Stimulated activated CD4-positive, alpha-beta T cell treated with anti-CD3 and anti-CD28 coated beads, TNF-alpha, amount 100 ng/mL, for 24 hours (primary cell): Measurements from ENCODE around the gene CHD8.
"Not testable (repeated sequence)": the region's sequence is repeated elsewhere in the genome, so short reads cannot be mapped to it uniquely, and the experiment has no call there.

Experiments
- DNase-seq, 3 experiments: peaks; one replicate each; pipeline ENCODE4 v3.0.0-alpha.2; 2020; ENCODE audit warnings: low read depth in 3 of 3

CHD8 gene

DNA sequence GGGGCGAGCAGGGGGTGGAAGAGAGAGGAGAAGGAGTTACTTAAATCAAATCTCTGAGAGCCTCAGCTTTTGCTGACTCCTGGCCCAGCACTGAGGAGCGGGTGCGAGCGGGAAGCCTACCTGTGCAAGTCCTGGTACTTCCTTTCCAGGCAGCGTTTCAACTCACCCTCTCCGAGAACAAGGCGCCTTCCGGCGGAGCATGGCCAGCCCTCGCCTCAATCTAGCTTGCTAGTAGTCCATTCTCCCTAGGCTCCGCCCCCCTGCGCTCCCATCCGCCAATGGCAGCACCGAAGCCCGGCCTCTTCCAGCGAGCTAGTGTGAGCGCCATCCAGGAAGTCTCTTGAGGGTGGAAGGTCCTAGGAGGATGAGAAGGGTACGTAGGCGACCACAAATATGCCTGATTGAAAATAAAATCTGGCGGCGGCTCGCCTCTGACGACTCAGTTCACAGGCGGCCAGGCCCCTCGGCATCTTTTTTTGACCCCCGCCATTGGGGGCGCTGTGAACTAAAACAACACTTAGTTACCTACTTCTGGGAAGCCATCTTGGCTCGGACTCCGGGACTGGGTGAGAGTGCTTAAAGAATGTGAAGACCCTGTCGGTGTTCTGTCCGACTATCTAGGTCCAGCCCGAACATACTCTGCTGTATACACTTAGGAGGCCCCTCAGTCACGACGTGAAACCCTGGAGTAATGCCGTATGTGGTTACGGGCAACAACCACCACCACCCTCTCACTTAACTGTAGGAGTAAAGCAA is at the start of gene CHD8:
Gene CHD8, minus strand, starts transcription at position 212 of the 756 bp plus-strand sequence. CDS start 24,480 bp downstream, outside the sequence.
- peak; percentile 98 to 100 (median 98) for DNase-seq

- DNase-seq, result no peak
Measured at GRCh38 chr14:21505012-21505553, 49.2 kb upstream of the CHD8 start.

DNA sequence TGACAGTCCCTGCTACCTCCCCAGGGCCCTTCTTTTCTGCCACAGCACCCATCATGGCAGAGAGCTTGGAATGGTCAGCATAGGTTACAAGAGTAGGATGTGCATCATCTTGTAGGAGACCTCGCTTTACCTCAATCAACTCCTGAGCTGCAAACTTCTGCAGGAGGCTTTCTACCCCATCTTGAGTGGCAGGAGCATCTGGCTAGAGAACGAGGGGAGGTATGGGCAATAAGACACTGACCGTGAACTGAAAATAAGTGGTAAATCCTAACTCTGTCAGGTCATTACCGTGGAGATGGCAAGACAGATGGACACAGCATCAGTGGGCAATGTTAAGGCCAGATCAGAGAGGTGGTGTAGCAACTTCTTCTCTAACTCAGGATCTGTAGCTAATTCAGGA is 47.5 kb upstream of the CHD8 start:
- DNase-seq, result no peak

- DNase-seq, result no peak
Measured at GRCh38 chr14:21501568-21501967, 45.6 kb upstream of the CHD8 start.

DNA sequence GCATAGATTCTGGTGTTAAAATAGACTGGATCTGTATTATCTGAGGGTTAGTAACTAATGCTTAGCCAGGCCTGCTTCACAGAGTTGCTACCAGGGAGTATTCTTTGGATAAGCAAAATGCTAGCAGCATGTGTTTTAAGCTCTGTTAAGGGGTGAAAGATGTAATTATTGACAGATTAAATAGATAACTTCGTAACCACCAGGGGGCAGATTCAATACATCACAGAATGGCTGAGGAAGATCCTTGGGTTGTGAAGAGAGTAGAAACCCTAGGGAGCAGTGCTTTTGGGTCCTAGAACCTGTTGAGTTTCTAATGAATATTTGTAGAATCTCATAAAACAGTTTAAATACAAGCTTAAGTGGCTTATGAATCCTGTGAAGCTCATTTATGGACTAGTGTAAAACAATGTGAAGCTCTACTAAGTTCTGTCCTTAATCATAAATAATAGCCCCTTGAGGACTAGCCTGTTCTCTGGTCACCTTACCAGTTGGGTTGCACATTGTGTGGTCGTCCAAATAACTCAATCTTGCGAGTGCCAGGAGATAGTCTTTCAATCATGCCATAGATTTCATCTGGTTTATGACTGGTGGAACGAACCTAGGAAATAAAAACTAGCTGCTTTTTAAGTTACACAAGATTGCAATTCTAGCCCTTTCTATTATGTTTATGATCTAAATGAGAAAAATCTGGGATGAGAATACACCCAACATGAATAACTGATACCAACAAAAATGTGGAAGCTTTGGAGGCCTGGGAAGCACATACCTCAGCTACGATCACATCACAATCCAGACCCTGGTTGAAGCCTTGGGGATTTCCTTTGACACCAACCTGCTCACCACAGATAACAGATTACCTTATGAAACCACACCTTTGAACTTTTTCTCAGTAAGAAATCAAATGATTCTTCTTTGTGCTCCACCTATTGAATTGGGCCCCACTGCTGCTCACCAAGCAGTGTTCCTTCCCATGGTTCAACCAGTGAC is 42.9 kb upstream of the CHD8 start:
- no peak for DNase-seq

DNA sequence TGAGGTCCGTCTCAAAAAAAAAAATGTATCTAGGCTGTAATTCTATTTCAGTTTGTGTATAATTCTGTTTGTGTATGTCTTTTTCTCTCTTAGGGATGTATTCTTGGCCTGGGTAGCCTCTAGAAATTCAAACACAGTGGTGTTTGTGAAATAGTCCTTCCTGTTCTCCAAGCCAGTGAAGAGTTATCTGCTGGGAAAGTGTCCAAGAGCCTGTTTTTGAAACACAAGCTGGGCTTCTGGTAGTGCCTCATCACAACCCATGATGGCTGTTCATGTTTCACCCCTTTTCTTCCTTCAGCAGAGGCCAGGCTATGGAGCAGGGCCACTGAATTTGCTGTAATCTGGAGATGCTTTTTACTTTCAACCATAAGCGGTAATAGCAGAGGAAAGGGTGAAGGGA is 40.5 kb upstream of the CHD8 start:
- no peak for DNase-seq

DNA sequence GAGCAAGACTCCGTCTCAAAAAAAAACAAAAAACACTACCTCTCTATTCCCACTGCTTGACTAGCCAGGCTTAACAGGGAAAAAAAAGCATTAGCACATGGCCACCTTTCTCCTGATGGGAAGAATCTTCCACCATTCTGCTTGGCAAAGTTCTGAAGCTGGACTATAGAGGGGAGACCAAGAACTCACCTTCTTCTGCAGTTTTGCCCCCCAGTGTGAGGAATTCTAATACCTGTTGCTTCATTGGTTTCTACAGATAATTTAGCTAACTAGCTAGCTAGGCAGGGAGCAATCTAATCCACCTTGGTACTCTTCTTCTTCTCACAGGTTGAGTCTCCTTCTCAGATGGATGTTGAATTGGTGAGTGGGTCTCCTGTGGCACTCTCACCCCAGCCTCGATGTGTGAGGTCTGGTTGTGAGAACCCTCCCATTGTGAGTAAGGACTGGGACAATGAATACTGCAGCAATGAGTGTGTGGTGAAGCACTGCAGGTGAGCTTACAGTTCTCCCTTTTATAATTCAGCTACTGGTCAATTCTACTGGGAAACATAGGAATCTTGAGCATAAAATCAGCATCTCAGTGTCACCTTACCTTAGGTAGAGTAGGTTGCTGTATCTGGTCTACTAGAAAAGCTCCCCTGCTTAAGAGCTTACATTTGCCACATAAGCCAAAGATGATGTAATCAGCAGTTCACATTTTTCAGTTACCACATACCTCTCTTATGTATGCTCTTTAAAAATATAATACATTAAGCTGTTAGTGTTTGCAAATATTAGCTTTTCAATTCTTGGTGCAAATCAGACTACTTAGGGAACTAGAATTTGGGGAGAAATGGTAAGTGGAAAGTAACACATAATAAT is 39.2 kb upstream of the CHD8 start:
- no peak for DNase-seq

GRCh38 chr14:21486640-21487087 is 30.7 kb upstream of the CHD8 start:
- no peak for DNase-seq

GRCh38 chr14:21476925-21477681 is 21.2 kb upstream of the CHD8 start, which contains the start of the genes RAB2B and TOX4:
TSS of gene RAB2B (minus strand) at chr14:21476959. CDS start at chr14:21476872, 87 bp downstream.
TSS of gene TOX4 (plus strand) at chr14:21477195. CDS start at chr14:21477279, 84 bp downstream.
- peak; percentile 91 to 93 (median 93) for DNase-seq

GRCh38 chr14:21476523-21476924 is 20.6 kb upstream of the CHD8 start:
- peak; percentile 70 to 82 (median 72) for DNase-seq

GRCh38 chr14:21475767-21476522 is 20.0 kb upstream of the CHD8 start:
- DNase-seq, result no peak

GRCh38 chr14:21467616-21468015 is 11.7 kb upstream of the CHD8 start:
- no peak for DNase-seq

GRCh38 chr14:21455592-21455911 is 371 bp downstream of the CHD8 start:
- no peak for DNase-seq

- no peak for DNase-seq
Measured at GRCh38 chr14:21454843-21455544, 929 bp downstream of the CHD8 start.

DNA sequence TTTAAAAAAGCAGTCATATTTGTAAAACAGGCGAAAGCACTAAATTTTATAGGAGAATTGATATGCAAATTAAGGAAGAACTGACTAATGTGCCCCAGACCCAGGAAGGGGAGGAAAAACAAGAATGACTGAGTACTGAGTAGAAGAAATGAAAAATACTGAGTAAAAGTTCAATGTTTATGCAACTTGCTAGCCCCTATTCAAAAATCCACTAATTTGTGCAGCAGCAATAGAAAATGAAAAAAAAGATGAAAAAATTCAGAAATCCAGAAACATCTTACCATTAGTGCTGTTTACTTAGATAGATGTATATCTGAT is 6.1 kb downstream of the CHD8 start:
- no peak for DNase-seq

GRCh38 chr14:21442657-21443056 is 13.3 kb downstream of the CHD8 start:
- DNase-seq, result not testable (repeated sequence)

DNA sequence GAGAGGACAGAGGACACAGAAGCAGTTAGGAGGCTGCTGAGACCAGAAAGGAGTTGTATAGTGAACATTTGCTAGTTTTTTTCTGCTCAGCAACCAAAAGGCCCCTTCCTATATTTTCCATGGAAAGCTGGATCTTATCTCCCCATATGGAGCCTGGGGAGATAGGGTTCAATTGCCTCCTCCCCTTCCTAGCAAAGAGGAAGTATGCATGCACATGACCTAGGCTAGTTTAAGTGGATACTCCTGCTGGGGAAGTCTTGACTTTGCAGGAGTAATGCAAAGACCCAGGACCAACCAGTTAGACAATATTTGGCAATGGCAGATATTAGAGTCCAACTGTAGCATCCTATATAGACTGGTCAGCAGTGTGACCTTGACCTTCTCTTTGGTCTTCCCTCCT is 15.1 kb downstream of the CHD8 start:
- no peak for DNase-seq

GRCh38 chr14:21437063-21437901 is 18.6 kb downstream of the CHD8 start:
- peak; percentile 94 to 99 (median 98) for DNase-seq
